Kidney tubule cell (primary cell): ENCODE data around the gene UBALD2.
"Not testable (repeated sequence)": the region's sequence is repeated elsewhere in the genome, so short reads cannot be mapped to it uniquely, and the experiment has no call there.

Experiments used
- DNase-seq: peaks from one replicate; pipeline ENCODE4 v3.0.0-alpha.2; 2018; ENCODE audit warnings: low spot score

The UBALD2 gene

GRCh38 chr17:76277300-76278267 lies 12.4 kb downstream of the UBALD2 start:
- no peak for DNase-seq

- no peak for DNase-seq
Observed at GRCh38 chr17:76278268-76278908, 13.2 kb downstream of the UBALD2 start.

- peak; percentile 82 for DNase-seq
Observed at GRCh38 chr17:76278952-76279741, 14.0 kb downstream of the UBALD2 start.

GRCh38 chr17:76279742-76280287 lies 14.7 kb downstream of the UBALD2 start:
- DNase-seq = no peak

- no peak for DNase-seq
Observed at GRCh38 chr17:76280650-76281049, 15.5 kb downstream of the UBALD2 start.

- DNase-seq = no peak
Observed at GRCh38 chr17:76281573-76282371, 16.6 kb downstream of the UBALD2 start.

GRCh38 chr17:76292567-76292966 lies 27.4 kb downstream of the UBALD2 start:
- DNase-seq = no peak

- DNase-seq = no peak
Observed at GRCh38 chr17:76293106-76293505, 28.0 kb downstream of the UBALD2 start.

GRCh38 chr17:76296186-76296585 lies 31.0 kb downstream of the UBALD2 start:
- no peak for DNase-seq

GRCh38 chr17:76296889-76297288 lies 31.7 kb downstream of the UBALD2 start:
- no peak for DNase-seq

- DNase-seq = no peak
Observed at GRCh38 chr17:76297436-76297835, 32.3 kb downstream of the UBALD2 start.

GRCh38 chr17:76304226-76305134 lies 39.3 kb downstream of the UBALD2 start:
- no peak for DNase-seq

- DNase-seq = not testable (repeated sequence)
Observed at GRCh38 chr17:76305135-76305454, 39.9 kb downstream of the UBALD2 start.

- no peak for DNase-seq
Observed at GRCh38 chr17:76307299-76307965, 42.3 kb downstream of the UBALD2 start.

- DNase-seq = no peak
Observed at GRCh38 chr17:76307966-76308338, 42.8 kb downstream of the UBALD2 start, which contains the start of gene QRICH2. Gene QRICH2 (minus strand): TSS chr17:76308276. CDS start chr17:76307998, 278 bp downstream.

- DNase-seq = peak; percentile 5
Observed at GRCh38 chr17:76309461-76309860, 44.3 kb downstream of the UBALD2 start.

GRCh38 chr17:76312735-76313134 lies 47.6 kb downstream of the UBALD2 start:
- no peak for DNase-seq

GRCh38 chr17:76314392-76315227 lies 49.5 kb downstream of the UBALD2 start:
- DNase-seq = peak; percentile 32

GRCh38 chr17:76317535-76317934 lies 52.4 kb downstream of the UBALD2 start:
- DNase-seq = no peak
